Thoracic aorta (tissue), 2 donors: Measurements from ENCODE around the gene PITPNC1. TPM values are rescaled to one million over a fixed set of nuclear protein-coding genes. Genes with fewer than 3 reads are reported as not detected.
A peak's percentile ranks its signal among the peaks of the same experiment; 100 is the strongest.

Experiments
- ATAC-seq: fragments of 150-250 bp; one replicate; pipeline ENCODE4 v1.8.0; 2017; ENCODE audit warnings: low read depth; ENCODE audit not compliant: insufficient number of reproducible peaks, low FRiP score
- DNase-seq: peaks from one replicate; pipeline ENCODE4 v3.0.0-alpha.2; 2020; ENCODE audit warnings: low spot score
- H3K27ac ChIP-seq, 2 donors: fragments of 200-600 bp; sonication (generic); 1 replicate in 1 of 2; 2 replicates in 1 of 2; pipeline ENCODE4 v1.5.1; 2016; ENCODE audit warnings: mild to moderate bottlenecking in 2 of 2, moderate library complexity in 2 of 2
- H3K27me3 ChIP-seq: fragments of 200-600 bp; sonication (generic); replicated peaks from 2 replicates; pipeline ENCODE4 v1.6.0; 2016; ENCODE audit warnings: mild to moderate bottlenecking; ENCODE audit not compliant: insufficient read depth
- H3K36me3 ChIP-seq: fragments of 200-600 bp; sonication (generic); one replicate; pipeline ENCODE4 v1.5.1; 2016
- H3K4me1 ChIP-seq, 2 donors: fragments of 200-600 bp; sonication (generic); 1 replicate in 1 of 2; 2 replicates in 1 of 2; pipeline versions ENCODE4 v1.5.1 to v1.6.0; 2016; ENCODE audit warnings: low read depth in 2 of 2, mild to moderate bottlenecking in 1 of 2; ENCODE audit not compliant: control insufficient read depth in 1 of 2
- H3K4me3 ChIP-seq: fragments of 200-600 bp; sonication (generic); 2 replicates; pipeline ENCODE4 v1.5.1; 2016; ENCODE audit warnings: mild to moderate bottlenecking
- H3K9me3 ChIP-seq: fragments of 200-600 bp; sonication (generic); 2 replicates; pipeline ENCODE4 v1.5.1; 2016
- CTCF ChIP-seq: fragments of 200-600 bp; sonication (generic); IDR thresholded peaks from one replicate; pipeline ENCODE4 v1.5.1; 2019; ENCODE audit warnings: antibody characterized with exemption
- total RNA-seq, 2 donors: library from RNA; depleted of rRNA; stranded (reverse); fragments of >200 nt; gene quantifications; one replicate each; pipeline versions ENCODE4 v1.1.0 to v1.2.3, GENCODE V29; 2016

PITPNC1 gene
- total RNA-seq, 2 donors from 2014 or later: 8.4 to 28.8 TPM

- H3K9me3 ChIP-seq: no peaks in the 10 kb centered on the region
- no peak overlapping the region for H3K4me3 ChIP-seq
- no peaks in the 10 kb centered on the region for H3K27me3 ChIP-seq
- H3K4me1 ChIP-seq: peaks cover 0 to 5% of the 10 kb centered on the region in 2 donors
- H3K36me3 ChIP-seq: no peaks in the 10 kb centered on the region
- H3K27ac ChIP-seq: no peak overlapping the region
- DNase-seq (no peak), ATAC-seq (no peak)
- TF ChIP-seq CTCF: no peak
Measured at GRCh38 chr17:67438667-67439066, 61.6 kb downstream of the PITPNC1 start.

GRCh38 chr17:67439269-67439668 is 62.2 kb downstream of the PITPNC1 start:
- no peaks in the 10 kb centered on the region for H3K9me3 ChIP-seq
- no peaks in the 10 kb centered on the region for H3K36me3 ChIP-seq
- H3K27ac ChIP-seq: no peak overlapping the region
- no peaks in the 10 kb centered on the region for H3K27me3 ChIP-seq
- TF ChIP-seq CTCF: no peak
- no peak overlapping the region for H3K4me3 ChIP-seq
- ATAC-seq (no peak), DNase-seq (no peak)
- peaks cover 2 to 9% of the 10 kb centered on the region in 2 donors for H3K4me1 ChIP-seq

GRCh38 chr17:67440277-67441051 is 63.4 kb downstream of the PITPNC1 start:
- DNase-seq (no peak), ATAC-seq (no peak)
- Histone ChIP-seq H3K9me3 (no peaks in the 10 kb centered on the region), H3K4me3 (no peak overlapping the region), H3K27me3 (no peaks in the 10 kb centered on the region), H3K4me1 (peaks cover 2 to 14% of the 10 kb centered on the region in 2 donors), H3K27ac (no peak overlapping the region), H3K36me3 (no peaks in the 10 kb centered on the region)
- TF ChIP-seq CTCF: no peak

- TF ChIP-seq CTCF: no peak
- no peaks in the 10 kb centered on the region for H3K27me3 ChIP-seq
- H3K4me1 ChIP-seq: peaks cover 2 to 14% of the 10 kb centered on the region in 2 donors
- peak; percentile 6 for DNase-seq
- ATAC-seq: no peak
- peak overlapping the region; percentile 28 for H3K4me3 ChIP-seq
- H3K27ac ChIP-seq: no peak overlapping the region
- no peaks in the 10 kb centered on the region for H3K36me3 ChIP-seq
- H3K9me3 ChIP-seq: no peaks in the 10 kb centered on the region
Measured at GRCh38 chr17:67441052-67441895, 64.2 kb downstream of the PITPNC1 start.

GRCh38 chr17:67441896-67442219 is 64.8 kb downstream of the PITPNC1 start:
- peaks cover 2 to 14% of the 10 kb centered on the region in 2 donors for H3K4me1 ChIP-seq
- no peak for ATAC-seq
- no peaks in the 10 kb centered on the region for H3K36me3 ChIP-seq
- DNase-seq: no peak
- no peaks in the 10 kb centered on the region for H3K9me3 ChIP-seq
- no peak overlapping the region for H3K27ac ChIP-seq
- H3K4me3 ChIP-seq: no peak overlapping the region
- no peaks in the 10 kb centered on the region for H3K27me3 ChIP-seq
- no peak for TF ChIP-seq CTCF
